Left lobe of liver (tissue), 2 donors: ENCODE results near the gene EIF2B4. TPM values are rescaled to one million over a fixed set of nuclear protein-coding genes. Genes with fewer than 3 reads are reported as not detected.
"Not testable (repeated sequence)": the region's sequence is repeated elsewhere in the genome, so short reads cannot be mapped to it uniquely, and the experiment has no call there.

Experiments
- ATAC-seq: fragments of 200-7000 bp; cut with Tn5 transposase; one replicate; pipeline ENCODE4 v1.9.1; 2020; ENCODE audit warnings: mild to moderate bottlenecking, moderate library complexity
- DNase-seq: peaks from one replicate; pipeline ENCODE4 v3.0.0-alpha.2; 2020; ENCODE audit warnings: low spot score
- total RNA-seq: library from RNA; stranded (reverse); gene quantifications from one replicate; pipeline ENCODE4 v1.2.1, GENCODE V29; 2021
- donor health status: DM: no; HTN: no; CAD: no; lungs with moderate emphysema.
- donor health status: DM: no; HTN: yes; CAD: no.

EIF2B4 gene
- total RNA-seq, 1 donor from 2014 or later: 17.4 TPM

DNA sequence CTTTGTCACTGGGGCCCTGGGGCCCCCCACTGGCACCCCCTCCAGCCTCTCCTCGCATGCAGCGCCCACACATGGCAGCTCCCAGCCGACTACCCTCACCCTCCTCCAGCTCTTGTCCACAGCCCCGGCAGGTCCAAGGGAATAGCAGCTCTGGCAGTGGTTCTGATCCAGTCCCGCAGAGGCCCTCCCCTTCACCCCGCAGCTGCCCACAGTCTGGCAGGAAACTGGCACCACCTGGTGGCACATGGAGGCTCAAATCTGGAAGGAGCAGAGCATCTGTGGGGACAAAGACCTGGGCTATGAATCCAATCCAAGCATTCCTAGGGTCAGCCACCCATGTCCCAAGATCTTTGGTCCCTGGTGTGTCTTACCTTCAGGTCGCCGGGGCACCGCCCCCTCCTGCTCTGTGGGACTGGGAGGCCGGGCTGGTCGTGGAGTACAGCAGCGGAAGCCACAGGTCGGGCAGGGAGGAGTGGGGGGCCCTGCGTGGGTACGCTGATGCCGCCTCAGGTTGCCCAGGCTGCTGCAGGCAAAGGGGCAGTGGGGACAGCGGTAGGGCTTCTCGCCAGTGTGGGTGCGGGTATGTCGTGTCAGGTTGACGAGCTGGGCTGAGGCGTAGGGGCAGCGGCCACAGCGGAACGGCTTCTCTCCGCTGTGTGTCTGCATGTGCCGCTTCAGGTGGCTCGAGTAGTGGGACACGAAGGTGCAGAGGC, 8.1 kb upstream of the EIF2B4 start:
- ATAC-seq (peak; percentile 10), DNase-seq (peak; percentile 52)

DNA sequence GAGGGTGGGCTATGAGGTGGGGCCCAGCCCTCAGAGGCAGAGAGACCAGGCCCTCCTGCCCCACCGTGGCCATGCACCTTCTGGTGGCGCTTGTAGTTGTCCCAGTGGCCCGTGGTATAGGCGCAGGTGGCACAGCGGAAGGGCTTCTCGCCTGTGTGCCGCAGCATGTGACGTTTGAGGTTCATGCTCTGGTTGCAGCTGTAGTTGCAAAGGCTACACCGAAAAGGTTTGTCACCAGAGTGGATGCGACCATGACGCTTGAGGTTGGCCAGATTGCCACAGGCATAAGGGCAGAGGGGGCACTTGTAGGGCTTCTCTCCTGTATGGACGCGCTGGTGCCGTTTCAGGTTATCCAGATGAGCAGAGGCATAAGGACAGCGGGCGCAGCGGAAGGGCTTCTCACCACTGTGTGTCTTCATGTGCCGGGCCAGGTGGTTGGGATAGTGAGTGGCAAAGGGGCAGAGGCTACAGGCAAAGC, 7.5 kb upstream of the EIF2B4 start:
- DNase-seq (no peak), ATAC-seq (no peak)

DNA sequence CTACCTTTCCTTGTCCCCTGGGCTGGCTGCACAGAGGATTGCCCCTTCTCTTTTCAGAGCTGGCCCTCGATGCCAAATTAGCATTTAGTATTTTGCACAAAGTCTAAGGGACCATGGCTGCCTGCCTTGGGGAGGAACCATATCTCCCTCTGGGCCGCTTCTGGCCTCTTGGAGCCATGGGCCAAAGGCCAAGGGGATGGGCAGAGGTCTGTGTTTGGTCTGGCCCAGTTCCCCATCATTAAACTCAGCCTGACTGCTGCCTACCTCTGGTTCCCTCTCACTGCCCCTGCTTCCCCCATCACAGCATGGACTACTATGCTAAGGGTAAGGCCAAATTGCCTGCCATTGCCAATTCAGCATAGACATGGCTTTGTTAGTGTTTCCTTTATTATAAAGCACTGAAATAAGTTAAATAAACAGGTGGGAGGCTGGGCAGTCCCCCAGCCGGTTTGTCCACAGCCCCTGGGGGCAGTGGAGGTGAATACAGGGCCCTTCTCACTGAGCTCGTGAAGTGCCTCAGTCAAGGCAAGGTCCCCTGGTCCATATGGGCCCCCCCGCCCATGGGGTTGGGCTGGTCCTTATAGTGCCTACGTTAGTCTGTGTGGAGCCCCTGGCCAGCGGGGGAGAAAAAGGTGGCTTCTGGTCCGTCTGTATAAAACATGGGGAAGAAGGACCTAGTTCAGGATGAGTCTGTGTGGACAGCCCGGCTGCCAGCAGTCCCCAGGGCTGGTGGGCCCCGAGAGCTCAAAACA, 6.9 kb upstream of the EIF2B4 start:
- DNase-seq (peak; percentile 81), ATAC-seq (peak; percentile 57)

DNA sequence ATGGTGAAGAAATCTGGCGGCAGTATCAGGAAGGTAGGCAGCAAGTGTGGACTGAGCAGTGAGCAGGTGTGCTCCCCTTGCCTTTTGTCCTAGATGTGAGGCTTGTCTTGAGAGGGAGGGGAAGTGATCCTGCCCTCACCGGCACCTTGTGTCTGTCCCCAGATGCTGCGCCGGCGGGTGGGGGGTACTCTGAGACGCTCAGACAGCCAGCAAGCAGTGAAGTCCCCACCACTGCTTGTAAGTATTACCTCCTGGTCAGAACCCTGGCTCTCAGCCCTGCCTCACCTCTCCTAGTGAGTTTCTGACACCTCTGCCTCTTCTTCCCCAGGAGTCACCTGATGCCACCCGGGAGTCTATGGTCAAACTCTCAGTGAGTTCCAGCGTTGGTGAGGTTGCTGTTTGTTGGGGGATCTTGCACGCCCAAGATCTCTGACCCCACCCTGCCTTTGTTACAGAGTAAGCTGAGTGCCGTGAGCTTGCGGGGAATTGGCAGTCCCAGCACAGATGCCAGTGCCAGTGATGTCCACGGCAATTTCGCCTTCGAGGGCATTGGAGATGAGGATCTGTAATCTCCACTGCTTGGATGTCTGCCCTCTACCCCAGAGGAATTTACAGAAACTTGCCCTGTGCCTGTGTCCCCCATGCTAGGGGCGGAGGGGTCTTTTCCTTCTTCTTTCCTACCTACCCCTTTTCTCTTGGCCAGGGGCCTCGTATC, 6.2 kb upstream of the EIF2B4 start:
- DNase-seq (no peak), ATAC-seq (no peak)

DNA sequence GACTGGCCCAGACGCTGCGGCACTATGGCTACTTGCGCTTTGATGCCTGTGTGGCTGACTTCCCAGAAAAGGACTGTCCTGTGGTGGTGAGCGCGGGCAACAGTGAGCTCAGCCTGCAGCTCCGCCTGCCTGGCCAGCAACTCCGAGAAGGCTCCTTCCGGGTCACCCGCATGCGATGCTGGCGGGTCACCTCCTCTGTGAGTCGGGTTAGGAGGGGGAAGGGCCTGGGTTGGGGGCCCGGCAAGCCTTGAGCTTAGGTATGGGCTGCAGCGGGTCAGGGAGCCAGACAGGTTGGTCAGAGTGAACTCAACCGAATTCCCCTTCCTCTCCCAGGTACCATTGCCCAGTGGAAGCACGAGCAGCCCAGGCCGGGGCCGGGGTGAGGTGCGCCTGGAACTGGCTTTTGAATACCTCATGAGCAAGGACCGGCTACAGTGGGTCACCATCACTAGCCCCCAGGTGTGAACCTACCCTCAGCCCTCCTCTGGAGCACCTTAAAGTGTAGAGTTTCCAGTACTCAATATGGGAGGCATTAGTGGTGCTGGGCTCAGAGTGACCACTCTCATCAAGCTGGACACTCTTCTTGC, 5.5 kb upstream of the EIF2B4 start:
- ATAC-seq (no peak), DNase-seq (no peak)

DNA sequence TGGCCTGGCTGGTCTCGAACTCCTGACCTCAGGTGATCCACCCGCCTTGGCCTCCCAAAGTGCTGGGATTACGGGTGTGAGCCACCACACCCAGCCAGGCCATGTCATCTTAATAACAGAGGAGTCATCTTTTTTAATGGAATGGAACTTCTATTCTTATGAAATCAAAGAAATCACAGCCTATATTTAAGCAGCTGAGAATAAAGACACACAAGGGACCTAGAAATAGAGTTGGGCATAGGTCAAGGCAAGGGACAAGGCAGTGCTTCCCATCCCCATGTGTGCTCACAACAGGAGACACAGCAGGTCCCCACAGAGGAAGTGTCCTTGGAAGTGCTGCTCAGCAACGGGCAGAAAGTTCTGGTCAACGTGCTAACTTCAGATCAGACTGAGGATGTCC, 3.4 kb upstream of the EIF2B4 start:
- ATAC-seq (no peak), DNase-seq (no peak)

DNA sequence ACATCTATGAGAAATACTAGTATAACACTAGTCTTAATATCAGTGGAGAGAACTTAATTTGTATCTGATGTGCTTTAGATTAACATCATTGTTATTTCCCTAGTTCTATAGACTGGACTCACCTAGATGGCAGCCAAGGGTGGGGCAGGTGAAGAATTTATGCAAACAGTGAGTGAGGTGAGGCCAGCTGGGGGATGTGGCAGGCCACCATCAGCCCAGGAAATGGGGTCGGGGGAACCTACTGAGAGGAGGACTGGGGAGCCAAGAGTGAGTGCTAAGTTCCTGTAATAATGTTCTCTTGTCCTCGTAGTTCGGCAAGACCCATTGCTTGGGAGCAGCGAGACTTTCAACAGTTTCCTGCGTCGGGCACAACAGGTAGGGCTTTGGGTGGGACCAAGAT, 2.8 kb upstream of the EIF2B4 start:
- ATAC-seq: no peak
- DNase-seq: no peak

DNA sequence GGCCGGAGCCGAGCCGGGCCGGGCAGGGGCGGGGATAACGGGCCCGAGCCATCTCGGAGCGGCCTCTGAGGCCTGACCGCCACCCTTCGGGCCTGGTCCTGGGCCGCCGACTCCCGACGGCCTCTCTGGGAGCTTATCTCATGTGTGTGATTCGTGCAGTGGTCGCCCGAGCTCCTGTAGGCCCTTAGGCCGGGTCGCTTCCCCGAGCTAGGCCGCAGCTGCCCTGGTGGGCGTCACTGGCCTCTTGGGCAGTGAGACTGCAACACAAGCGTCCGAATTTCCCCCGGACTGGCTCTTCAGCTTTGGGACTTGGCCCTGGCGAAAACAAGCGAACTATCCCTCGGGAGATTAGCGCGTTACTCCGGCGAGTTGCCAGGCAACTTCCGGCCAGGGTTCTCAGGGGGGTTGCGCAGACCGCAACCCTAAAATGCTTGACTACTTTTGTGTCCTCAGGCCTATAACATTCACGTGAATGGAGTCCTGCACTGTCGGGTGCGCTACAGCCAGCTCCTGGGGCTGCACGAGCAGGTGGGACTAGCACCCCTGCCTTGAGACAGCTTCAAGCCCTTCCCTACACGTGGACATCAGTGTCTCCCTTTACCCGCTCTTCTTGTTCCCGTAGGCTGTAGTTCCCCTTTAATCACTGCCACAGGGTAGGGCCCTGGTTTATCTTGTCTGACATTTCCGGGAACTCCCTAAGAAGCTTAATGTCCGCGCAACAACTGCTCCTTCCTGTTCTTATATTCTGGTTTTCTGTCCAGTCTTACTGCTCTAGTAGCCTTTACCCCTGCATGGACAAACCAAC, 880 bp upstream of the EIF2B4 start:
- peak; percentile 40 for ATAC-seq
- no peak for DNase-seq

DNA sequence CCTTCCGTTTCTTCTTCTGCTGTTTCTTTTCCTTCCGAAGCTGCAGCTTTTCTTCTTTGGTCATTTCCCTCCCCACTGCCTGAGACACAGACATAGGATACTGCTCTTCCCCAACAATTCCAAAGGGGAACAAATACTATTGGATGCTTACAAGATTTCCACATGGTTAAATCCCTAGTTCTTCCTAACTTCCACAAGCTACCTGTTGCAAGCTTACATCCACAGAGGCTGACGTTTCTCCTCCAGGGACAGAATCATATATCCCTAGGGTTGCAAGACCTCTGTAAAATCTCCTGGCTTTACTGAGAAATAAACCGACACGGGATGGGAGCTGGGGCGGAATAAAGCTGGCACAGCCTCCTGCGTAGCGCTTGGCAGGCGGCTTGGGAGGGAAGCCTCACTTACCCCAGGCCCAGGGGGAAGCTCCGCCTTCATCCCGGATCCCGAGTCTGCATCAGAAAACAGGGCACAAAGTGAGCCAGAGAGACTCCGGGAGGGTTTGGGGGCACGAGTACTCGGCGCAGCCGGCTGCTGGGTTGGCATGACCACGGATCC, 590 bp downstream of the EIF2B4 start:
- DNase-seq (no peak), ATAC-seq (peak; percentile 58)

DNA sequence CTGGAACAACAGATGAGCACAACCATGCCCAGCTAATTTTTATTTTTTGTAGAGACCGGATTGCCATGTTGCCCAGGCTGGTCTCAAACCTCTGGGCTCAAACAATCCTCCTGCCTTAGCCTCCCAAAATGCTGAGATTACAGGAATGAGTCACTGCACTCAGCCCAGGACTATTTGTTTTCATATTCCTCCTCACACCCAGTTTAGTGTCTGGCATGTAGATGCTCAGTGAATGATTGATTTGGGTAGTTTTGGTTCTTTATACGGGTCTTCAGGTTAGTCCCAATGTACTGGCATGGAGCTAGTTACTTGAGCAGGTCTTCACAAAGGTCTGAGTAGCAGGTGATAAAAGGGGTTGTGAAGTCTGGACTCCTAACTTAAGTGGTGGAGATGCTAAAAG, 6.2 kb downstream of the EIF2B4 start:
- no peak for ATAC-seq
- DNase-seq: no peak

DNA sequence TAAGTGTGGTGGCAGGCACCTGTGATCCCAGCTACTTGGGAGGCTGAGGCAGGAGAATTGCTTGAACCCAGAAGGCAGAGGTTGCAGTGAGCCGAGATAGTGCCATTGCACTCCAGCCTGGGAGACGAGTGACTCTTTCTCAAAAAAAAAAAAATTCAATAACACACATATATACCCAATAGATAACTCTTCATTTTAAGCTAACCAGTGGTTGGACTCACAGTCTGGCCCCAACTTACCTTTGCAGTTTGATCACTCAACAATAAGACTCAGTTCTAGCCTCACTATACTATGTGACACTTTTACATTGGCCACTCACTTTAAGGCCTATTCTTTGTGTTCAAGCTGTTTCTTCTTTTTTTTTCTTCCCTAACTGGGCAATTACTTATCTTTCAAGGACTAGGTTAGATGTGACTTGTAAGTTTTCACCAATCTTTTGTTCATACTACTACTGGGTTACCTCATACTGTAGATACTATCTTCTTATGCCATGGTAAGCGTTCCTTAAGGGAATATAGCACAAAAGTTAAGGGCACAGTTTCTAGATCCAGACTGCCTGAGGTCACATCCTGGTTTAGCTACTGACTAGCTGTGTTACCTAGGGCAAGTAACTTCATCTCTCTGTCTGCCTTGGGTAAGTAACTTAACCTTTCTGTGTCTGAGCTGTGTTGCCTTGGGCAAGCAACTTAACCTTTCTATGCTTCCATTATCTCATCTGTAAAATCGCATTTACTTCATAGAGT, 7.3 kb downstream of the EIF2B4 start:
- DNase-seq: no peak
- ATAC-seq: no peak

DNA sequence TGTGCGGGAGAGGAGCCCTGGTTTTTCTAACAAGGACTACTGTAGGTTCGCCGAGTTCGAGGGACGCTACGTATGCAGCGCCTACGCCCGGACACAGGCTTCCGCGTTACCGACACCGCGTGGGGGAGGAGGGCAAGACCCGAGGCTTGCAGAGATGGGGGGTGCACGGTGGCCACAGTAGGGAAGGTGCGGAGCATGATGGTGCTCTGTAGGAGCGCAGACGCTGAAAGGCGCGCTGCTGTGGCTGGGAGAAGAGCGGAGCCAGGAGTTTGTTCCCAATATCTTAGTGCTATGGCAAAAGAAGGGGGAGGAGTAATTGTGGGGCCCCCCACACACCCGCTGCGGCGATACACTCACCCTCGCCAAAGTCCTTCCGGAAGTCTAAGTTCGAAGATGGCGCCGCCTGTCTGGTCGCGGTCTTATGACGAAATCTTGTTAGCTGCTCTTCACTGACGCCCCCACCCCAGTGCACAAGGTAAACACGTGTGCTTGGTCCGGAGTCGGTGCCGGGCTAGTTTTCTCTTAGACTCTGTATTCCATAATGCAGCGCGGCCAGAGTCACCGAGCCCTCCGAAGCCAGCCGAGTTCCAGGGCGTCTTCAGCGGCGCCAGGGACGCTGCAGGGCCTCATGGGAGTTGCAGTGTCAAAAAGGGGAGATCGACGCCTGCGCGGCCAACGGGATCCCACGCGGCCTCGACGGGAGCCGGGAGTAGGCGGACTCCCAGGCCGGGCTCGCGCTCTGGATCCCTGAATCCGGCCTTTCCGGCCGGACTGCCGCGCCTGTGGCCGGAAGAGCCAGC, 13.6 kb downstream of the EIF2B4 start, which contains the start of gene GTF3C2:
Gene GTF3C2 (minus strand): TSS at position 383 of the 800 bp plus-strand sequence. CDS start 13,210 bp downstream, outside the sequence.
- ATAC-seq (peak; percentile 91), DNase-seq (peak; percentile 97)

DNA sequence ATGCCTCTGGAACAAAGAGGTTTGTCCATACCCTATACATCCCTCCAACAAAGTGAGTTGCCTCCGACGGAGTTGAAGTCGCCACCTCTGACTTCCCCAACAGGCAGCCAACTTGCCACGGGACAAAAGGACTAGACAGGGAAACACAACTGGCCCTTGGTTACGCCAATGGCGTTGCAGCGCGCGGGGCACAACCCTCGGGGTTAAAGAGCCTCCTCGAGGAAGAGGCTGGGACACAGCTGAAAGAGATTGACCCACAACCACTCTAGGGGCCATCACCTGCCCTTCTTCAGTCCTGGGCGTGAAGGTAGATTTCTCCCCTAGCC, 14.1 kb downstream of the EIF2B4 start:
- DNase-seq (peak; percentile 65), ATAC-seq (peak; percentile 54)

DNA sequence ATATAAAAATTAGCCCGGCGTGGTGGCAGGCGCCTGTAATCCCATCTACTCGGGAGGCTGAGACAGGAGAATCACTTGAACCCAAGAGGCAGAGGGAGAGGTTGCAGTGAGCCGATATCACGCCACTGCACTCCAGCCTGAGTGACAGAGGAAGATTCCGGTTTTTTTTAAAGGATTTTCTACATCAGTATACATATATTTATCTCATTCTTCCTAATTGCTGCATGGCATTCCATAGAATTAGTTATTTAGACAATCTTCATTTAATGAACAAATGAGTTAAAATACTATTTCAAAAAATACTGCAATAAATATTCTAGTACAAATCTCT, 15.6 kb downstream of the EIF2B4 start:
- ATAC-seq (no peak), DNase-seq (no peak)

DNA sequence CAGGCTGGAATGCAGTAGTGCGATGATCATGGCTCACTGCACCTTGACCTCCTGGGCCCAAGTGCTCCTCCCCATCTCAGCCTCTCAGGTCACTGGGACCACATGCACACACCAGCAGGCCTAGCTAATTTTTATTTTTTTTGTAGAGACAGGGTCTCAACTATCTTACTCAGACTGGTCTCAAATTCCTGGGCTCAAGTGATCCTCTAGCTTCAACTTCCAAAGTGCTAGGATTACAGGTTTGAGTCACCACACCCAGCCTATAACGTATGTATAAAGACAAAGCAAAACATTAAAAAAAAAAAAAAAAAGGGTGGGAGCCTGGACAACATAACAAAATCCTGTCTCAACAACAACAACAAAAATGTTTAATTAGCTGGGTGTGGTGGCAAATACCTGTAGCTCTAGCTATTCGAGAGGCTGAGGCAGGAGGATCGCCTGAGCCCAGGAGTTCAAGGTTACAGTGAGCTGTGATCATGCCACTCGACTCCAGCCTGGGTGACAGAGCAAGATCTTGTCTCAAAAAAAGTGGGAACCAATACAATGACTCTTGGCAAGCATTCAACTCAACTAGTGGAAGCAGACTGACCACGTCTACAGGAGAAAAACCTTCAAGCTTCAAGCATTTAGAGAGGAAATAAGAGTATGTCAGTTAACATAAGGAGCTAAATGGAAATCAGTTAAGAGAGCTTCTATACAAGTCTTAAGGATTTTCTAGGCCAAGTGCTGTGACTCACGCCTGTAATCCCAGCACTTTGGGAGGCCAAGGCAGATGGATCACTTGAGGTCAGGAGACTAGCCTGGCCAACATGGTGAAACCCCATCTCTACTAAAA, 16.2 kb downstream of the EIF2B4 start:
- no peak for ATAC-seq
- no peak for DNase-seq

DNA sequence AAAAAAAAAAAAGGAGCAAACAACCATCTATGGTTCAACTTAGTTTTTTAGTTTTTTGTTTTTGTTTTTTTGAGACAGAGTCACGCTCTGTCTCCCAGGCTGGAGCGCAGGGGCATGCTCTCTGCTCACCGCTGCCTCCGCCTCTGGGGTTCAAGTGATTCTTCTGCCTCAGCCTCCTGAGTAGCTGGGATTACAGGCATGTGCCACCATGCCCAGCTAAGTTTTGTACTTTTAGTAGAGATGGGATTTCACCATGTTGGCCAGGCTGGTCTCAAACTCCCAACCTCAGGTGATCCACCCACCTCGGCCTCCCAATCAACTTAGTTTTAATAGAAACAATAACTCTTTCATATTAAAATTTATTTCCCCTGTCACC, 16.8 kb downstream of the EIF2B4 start:
- ATAC-seq, DNase-seq: not testable (repeated sequence)

DNA sequence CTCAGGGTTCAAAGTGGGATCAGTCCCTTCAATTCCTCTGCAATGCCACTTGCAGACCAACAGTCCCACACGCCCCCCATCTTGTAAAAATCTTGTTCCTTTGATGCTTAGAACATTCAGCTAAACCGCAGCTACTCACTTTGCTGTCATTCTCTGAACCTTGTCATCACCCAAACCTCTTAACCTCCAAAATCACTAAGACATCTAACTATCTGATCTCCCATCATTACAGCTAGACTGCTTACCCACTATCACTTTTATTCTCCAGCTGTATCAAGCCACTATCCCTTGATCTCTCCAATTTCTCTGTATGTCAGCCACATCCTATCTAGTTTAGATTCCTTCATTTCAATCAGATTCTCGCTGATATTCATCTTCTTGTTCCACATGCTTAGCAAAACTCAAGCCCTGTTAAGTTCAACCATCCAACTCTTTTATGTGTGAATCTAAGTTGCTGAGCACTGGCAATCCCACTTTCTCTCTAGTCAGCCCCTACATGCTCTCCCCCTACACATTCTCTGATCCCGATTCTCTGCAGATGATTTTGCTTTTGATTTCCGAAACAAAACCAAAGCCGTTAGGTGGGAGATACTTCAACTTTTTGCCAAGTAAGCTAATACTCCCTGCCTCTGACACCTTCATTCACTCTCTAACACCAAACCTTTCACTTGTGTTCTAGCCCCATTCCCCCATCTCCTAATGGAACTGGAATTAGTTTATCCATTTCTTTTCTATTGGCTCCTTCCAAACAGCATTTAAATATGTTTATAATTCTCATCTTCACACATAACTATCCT, 18.1 kb downstream of the EIF2B4 start:
- no peak for ATAC-seq

More for the DNA sequence above, 18.1 kb downstream of the EIF2B4 start:
- no peak for DNase-seq
